Cortex of kidney (tissue), 1 donor: ENCODE results near the gene CELF4.

Source experiments
- DNase-seq: peaks from one replicate; lab custom pipeline; 2025; lab: John Stamatoyannopoulos, UW

Gene CELF4

GRCh38 chr18:37414816-37415215, 150.8 kb downstream of the CELF4 start:
- DNase-seq, result no peak

- DNase-seq, result no peak
These were observed 152.8 kb downstream of the CELF4 start for GRCh38 chr18:37412829-37413228.

GRCh38 chr18:37412333-37412732, 153.3 kb downstream of the CELF4 start:
- DNase-seq, result no peak

- DNase-seq, result no peak
These were observed 155.7 kb downstream of the CELF4 start for GRCh38 chr18:37409878-37410277.

- no peak for DNase-seq
These were observed 156.8 kb downstream of the CELF4 start for GRCh38 chr18:37408676-37409265.

GRCh38 chr18:37407571-37407970, 158.0 kb downstream of the CELF4 start:
- no peak for DNase-seq

GRCh38 chr18:37405772-37406171, 159.8 kb downstream of the CELF4 start:
- DNase-seq, result no peak

GRCh38 chr18:37405229-37405628, 160.4 kb downstream of the CELF4 start:
- no peak for DNase-seq

- no peak for DNase-seq
These were observed 161.8 kb downstream of the CELF4 start for GRCh38 chr18:37403788-37404187.

- no peak for DNase-seq
These were observed 162.4 kb downstream of the CELF4 start for GRCh38 chr18:37403100-37403781.

GRCh38 chr18:37402735-37403099, 162.9 kb downstream of the CELF4 start:
- DNase-seq, result no peak

GRCh38 chr18:37400802-37401201, 164.8 kb downstream of the CELF4 start:
- no peak for DNase-seq

GRCh38 chr18:37398248-37398920, 167.2 kb downstream of the CELF4 start:
- DNase-seq, result no peak

- no peak for DNase-seq
These were observed 167.8 kb downstream of the CELF4 start for GRCh38 chr18:37397814-37398213.

GRCh38 chr18:37396971-37397720, 168.5 kb downstream of the CELF4 start:
- no peak for DNase-seq

- no peak for DNase-seq
These were observed 170.0 kb downstream of the CELF4 start for GRCh38 chr18:37395631-37396030.

GRCh38 chr18:37395138-37395537, 170.5 kb downstream of the CELF4 start:
- DNase-seq, result no peak

GRCh38 chr18:37394610-37394965, 171.0 kb downstream of the CELF4 start:
- no peak for DNase-seq

- DNase-seq, result no peak
These were observed 171.5 kb downstream of the CELF4 start for GRCh38 chr18:37393945-37394609.

- no peak for DNase-seq
These were observed 172.3 kb downstream of the CELF4 start for GRCh38 chr18:37393221-37393827.

- DNase-seq, result no peak
These were observed 172.9 kb downstream of the CELF4 start for GRCh38 chr18:37392648-37393047.
